ENCODE results near the gene ZNF33B.
A peak's percentile ranks its signal among the peaks of the same experiment; 100 is the strongest.

The ZNF33B gene

DNA sequence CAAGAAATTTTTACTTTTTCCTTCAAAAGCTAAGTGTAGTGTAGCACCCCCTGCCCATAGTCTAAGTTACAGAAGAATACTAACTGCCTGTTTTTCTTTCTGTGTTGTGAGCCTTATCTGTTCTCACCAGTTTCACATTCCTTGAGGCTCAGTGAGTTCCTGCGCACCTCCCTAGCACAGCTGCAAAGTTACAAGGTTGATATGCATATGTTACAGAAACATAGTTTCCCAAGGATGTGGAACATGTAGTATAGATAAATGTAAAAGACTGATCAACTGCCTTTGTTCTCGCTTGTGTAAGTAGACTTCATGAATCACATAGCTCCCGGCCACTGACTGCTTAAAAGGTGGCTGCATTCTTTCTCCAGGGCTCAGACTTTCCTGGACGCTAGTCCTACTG is 6.7 kb upstream of the ZNF33B start:
- H3K79me2 ChIP-seq (ENCODE audit: insufficient read depth, low read length) = no peaks in the 10 kb centered on the region
- no peaks in the 10 kb centered on the region for H3K36me3 ChIP-seq (ENCODE audit: insufficient read depth, low read length)
- no peaks in the 10 kb centered on the region for H3K9me3 ChIP-seq (ENCODE audit: insufficient read depth, low read length, severe bottlenecking)
- no peak overlapping the region for H3K4me3 ChIP-seq (ENCODE audit: low read depth in 1 of 2, low read length in 2 of 2)
- no peak for DNase-seq
- no peak overlapping the region for H2AFZ ChIP-seq (ENCODE audit: low read depth, low read length)
- no peak overlapping the region for H3K4me2 ChIP-seq (ENCODE audit: insufficient read depth, low read length)
- no peak overlapping the region for H3K9ac ChIP-seq (ENCODE audit: low read depth, low read length)
- no peaks in the 10 kb centered on the region for H3K4me1 ChIP-seq (ENCODE audit: insufficient read depth, low read length)
- no peaks in the 10 kb centered on the region for H4K20me1 ChIP-seq (ENCODE audit: insufficient read depth, low read length)
- H3K27ac ChIP-seq (ENCODE audit: low read length) = no peak overlapping the region
- TF ChIP-seq, protein P1, sequence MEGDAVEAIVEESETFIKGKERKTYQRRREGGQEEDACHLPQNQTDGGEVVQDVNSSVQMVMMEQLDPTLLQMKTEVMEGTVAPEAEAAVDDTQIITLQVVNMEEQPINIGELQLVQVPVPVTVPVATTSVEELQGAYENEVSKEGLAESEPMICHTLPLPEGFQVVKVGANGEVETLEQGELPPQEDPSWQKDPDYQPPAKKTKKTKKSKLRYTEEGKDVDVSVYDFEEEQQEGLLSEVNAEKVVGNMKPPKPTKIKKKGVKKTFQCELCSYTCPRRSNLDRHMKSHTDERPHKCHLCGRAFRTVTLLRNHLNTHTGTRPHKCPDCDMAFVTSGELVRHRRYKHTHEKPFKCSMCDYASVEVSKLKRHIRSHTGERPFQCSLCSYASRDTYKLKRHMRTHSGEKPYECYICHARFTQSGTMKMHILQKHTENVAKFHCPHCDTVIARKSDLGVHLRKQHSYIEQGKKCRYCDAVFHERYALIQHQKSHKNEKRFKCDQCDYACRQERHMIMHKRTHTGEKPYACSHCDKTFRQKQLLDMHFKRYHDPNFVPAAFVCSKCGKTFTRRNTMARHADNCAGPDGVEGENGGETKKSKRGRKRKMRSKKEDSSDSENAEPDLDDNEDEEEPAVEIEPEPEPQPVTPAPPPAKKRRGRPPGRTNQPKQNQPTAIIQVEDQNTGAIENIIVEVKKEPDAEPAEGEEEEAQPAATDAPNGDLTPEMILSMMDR (IDR thresholded peaks at IDR 0.05; ENCODE audit: borderline replicate concordance, extremely low read depth, low read length, poor library complexity, severe bottlenecking) = no peak
- no peak for TF ChIP-seq EZH2 (IDR thresholded peaks at IDR 0.05; ENCODE audit: borderline replicate concordance, low read depth, low read length, severe bottlenecking)
- H3K27me3 ChIP-seq (ENCODE audit: insufficient read depth, low read length, poor library complexity) = no peaks in the 10 kb centered on the region
- no peak for ATAC-seq (ENCODE audit: insufficient read depth, low read depth)

DNA sequence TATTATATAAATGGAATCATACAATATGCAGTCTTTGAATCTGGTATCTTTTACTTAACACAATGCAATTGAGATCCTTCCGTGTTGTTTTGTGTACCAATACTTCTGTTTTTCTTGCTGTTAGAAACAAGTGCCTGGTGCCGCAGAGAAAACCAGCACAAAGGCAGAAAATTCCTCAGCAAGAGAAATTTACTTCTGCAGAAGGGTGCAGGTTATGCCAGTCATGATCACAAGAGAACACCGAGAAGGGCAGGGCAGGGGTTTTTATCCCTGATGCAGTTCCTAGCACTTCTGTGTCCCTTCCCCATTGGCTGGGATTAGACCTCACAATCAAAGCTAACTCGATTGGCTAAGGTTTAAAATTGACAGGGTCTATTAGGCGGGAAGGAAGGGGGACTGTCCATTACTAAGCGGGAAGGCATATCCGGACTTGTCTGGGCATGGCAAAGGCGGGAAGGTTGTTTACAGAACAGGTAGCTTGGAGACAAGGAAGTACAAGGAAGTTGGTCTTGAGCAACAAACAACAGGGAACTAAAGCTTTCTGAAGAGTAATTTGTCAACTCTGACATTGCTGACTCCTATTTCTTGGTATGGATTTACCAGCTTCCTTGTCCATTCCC is 2.4 kb upstream of the ZNF33B start:
- Histone ChIP-seq H4K20me1 (ENCODE audit: insufficient read depth, low read length) (no peaks in the 10 kb centered on the region), H2AFZ (ENCODE audit: low read depth, low read length) (no peak overlapping the region), H3K27ac (ENCODE audit: low read length) (no peak overlapping the region), H3K36me3 (ENCODE audit: insufficient read depth, low read length) (0 out of 2 replicates have a peak, but pooled peaks cover 2% of the 10 kb centered on the region), H3K4me1 (ENCODE audit: insufficient read depth, low read length) (peaks cover 26% of the 10 kb centered on the region), H3K9ac (ENCODE audit: low read depth, low read length) (no peak overlapping the region), H3K79me2 (ENCODE audit: insufficient read depth, low read length) (peaks cover 25% of the 10 kb centered on the region), H3K9me3 (ENCODE audit: insufficient read depth, low read length, severe bottlenecking) (no peaks in the 10 kb centered on the region), H3K4me3 (ENCODE audit: low read depth in 1 of 2, low read length in 2 of 2) (no peak overlapping the region), H3K27me3 (ENCODE audit: insufficient read depth, low read length, poor library complexity) (no peaks in the 10 kb centered on the region), H3K4me2 (ENCODE audit: insufficient read depth, low read length) (no peak overlapping the region)
- no peak for TF ChIP-seq EZH2 (IDR thresholded peaks at IDR 0.05; ENCODE audit: borderline replicate concordance, low read depth, low read length, severe bottlenecking)
- TF ChIP-seq, protein P1 (IDR thresholded peaks at IDR 0.05; ENCODE audit: borderline replicate concordance, extremely low read depth, low read length, poor library complexity, severe bottlenecking) = no peak
- DNase-seq = no peak
- ATAC-seq (ENCODE audit: insufficient read depth, low read depth) = no peak

DNA sequence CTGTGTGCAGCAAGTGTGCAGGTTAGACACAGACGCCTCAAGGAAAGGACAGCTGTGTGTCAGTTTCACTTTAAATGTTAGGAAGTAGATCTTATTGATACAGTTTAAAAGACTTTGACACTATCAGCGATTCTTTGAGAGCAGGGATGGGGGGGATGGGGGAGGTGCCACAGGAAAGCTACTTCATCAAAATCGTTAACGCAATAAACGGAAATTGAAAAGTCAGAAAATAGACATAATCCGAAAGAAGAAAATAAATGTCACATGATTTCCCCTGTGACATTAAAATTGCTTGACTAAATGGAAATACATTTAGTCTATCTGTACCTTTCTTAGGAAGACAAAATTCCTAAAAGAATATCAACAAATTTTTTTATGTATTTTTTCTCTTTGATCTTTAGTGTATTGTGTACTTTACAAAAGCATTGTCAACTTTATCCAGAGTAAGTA is 476 bp upstream of the ZNF33B start:
- TF ChIP-seq, protein P1 (IDR thresholded peaks at IDR 0.05; ENCODE audit: borderline replicate concordance, extremely low read depth, low read length, poor library complexity, severe bottlenecking) = no peak
- TF ChIP-seq EZH2 (IDR thresholded peaks at IDR 0.05; ENCODE audit: borderline replicate concordance, low read depth, low read length, severe bottlenecking) = no peak
- H3K9ac ChIP-seq (ENCODE audit: low read depth, low read length) = peak overlapping the region; percentile 80
- ATAC-seq (ENCODE audit: insufficient read depth, low read depth) (no peak), DNase-seq (no peak)
- H4K20me1 ChIP-seq (ENCODE audit: insufficient read depth, low read length) = no peaks in the 10 kb centered on the region
- H3K4me1 ChIP-seq (ENCODE audit: insufficient read depth, low read length) = peaks cover 34% of the 10 kb centered on the region
- H3K4me3 ChIP-seq (ENCODE audit: low read depth in 1 of 2, low read length in 2 of 2) = peak overlapping the region; percentile 30 to 78
- peak overlapping the region; percentile 98 for H2AFZ ChIP-seq (ENCODE audit: low read depth, low read length)
- no peaks in the 10 kb centered on the region for H3K9me3 ChIP-seq (ENCODE audit: insufficient read depth, low read length, severe bottlenecking)
- H3K36me3 ChIP-seq (ENCODE audit: insufficient read depth, low read length) = 0 out of 2 replicates have a peak, but pooled peaks cover 4% of the 10 kb centered on the region
- H3K79me2 ChIP-seq (ENCODE audit: insufficient read depth, low read length) = peaks cover 38% of the 10 kb centered on the region
- H3K27ac ChIP-seq (ENCODE audit: low read length) = peak overlapping the region; percentile 89
- H3K4me2 ChIP-seq (ENCODE audit: insufficient read depth, low read length) = peak overlapping the region; percentile 82
- H3K27me3 ChIP-seq (ENCODE audit: insufficient read depth, low read length, poor library complexity) = no peaks in the 10 kb centered on the region

Measured in DND-41 (cell line).